Measurements from ENCODE around the gene RXFP4. TPM values are rescaled to one million over a fixed set of nuclear protein-coding genes. Genes with fewer than 3 reads are reported as not detected.

Gene RXFP4
- total and polyA plus RNA-seq, 4 donors, result not detected

DNA sequence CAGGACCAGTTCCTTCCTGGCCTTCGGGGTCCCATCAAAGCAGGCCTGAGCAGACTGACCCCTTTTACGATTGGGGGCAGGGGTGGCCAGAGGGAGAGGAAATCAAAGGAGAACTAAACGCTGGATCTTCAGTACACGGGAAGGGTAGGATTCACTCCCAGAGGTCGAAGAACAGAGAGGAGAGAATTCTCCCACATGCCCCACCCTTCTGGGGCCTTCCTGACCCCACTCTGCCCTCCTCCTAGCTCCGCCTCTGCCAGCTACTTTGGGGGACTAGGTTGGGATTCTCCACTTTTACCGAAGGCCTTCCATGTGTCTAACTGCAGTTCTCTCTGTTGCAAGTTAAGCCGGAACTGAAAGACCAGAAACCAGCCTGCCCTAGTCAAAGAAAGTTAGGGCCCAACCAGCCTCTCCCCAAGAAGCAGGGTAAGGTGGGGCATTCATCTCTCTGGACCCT is 37.6 kb downstream of the RXFP4 start:
- no peaks in the 10 kb centered on the region for H3K36me3 ChIP-seq (ENCODE audit: control insufficient read depth in 4 of 4, insufficient read depth in 3 of 4, low read depth in 1 of 4, low read length in 3 of 4)
- TF ChIP-seq, protein P1, sequence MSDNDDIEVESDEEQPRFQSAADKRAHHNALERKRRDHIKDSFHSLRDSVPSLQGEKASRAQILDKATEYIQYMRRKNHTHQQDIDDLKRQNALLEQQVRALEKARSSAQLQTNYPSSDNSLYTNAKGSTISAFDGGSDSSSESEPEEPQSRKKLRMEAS (IDR thresholded peaks at IDR 0.05), result no peak
- TF ChIP-seq FOXA1 (IDR thresholded peaks at IDR 0.05) (no peak), HNF4G (IDR thresholded peaks at IDR 0.05) (no peak), RAD21 (IDR thresholded peaks at IDR 0.05) (no peak), FOXA2 (IDR thresholded peaks at IDR 0.05) (no peak), SP1 (IDR thresholded peaks at IDR 0.05) (no peak), GABPA (IDR thresholded peaks at IDR 0.05 in 1 of 2, conservative IDR thresholded peaks at IDR 0.05 in 1 of 2) (no peak), NR2F2 (IDR thresholded peaks at IDR 0.05) (no peak), JUND (IDR thresholded peaks at IDR 0.05) (no peak), RXRA (IDR thresholded peaks at IDR 0.05) (no peak), TAF1 (conservative IDR thresholded peaks at IDR 0.05) (no peak), YY1 (IDR thresholded peaks at IDR 0.05) (no peak), HNF4A (conservative IDR thresholded peaks at IDR 0.05) (no peak)
- TF ChIP-seq, protein P2, sequence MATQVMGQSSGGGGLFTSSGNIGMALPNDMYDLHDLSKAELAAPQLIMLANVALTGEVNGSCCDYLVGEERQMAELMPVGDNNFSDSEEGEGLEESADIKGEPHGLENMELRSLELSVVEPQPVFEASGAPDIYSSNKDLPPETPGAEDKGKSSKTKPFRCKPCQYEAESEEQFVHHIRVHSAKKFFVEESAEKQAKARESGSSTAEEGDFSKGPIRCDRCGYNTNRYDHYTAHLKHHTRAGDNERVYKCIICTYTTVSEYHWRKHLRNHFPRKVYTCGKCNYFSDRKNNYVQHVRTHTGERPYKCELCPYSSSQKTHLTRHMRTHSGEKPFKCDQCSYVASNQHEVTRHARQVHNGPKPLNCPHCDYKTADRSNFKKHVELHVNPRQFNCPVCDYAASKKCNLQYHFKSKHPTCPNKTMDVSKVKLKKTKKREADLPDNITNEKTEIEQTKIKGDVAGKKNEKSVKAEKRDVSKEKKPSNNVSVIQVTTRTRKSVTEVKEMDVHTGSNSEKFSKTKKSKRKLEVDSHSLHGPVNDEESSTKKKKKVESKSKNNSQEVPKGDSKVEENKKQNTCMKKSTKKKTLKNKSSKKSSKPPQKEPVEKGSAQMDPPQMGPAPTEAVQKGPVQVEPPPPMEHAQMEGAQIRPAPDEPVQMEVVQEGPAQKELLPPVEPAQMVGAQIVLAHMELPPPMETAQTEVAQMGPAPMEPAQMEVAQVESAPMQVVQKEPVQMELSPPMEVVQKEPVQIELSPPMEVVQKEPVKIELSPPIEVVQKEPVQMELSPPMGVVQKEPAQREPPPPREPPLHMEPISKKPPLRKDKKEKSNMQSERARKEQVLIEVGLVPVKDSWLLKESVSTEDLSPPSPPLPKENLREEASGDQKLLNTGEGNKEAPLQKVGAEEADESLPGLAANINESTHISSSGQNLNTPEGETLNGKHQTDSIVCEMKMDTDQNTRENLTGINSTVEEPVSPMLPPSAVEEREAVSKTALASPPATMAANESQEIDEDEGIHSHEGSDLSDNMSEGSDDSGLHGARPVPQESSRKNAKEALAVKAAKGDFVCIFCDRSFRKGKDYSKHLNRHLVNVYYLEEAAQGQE (IDR thresholded peaks at IDR 0.05), result no peak
- TF ChIP-seq, protein P3, sequence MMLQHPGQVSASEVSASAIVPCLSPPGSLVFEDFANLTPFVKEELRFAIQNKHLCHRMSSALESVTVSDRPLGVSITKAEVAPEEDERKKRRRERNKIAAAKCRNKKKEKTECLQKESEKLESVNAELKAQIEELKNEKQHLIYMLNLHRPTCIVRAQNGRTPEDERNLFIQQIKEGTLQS (IDR thresholded peaks at IDR 0.05), result no peak
- no peaks in the 10 kb centered on the region for H3K9me3 ChIP-seq (ENCODE audit: control insufficient read depth in 4 of 4, low read length in 3 of 4)
- H3K27ac ChIP-seq (ENCODE audit: low read depth in 1 of 2, low read length in 2 of 2), result peak overlapping the region; percentile 80 to 92
- no peaks in the 10 kb centered on the region for H3K27me3 ChIP-seq (ENCODE audit: control insufficient read depth in 4 of 4, insufficient read depth in 4 of 4, low read length in 3 of 4)
- peaks cover 6 to 23% (median 10%) of the 10 kb centered on the region in 4 donors for H3K4me1 ChIP-seq (ENCODE audit: control insufficient read depth in 4 of 4, insufficient read depth in 4 of 4, low read length in 3 of 4)
- DNase-seq (ENCODE audit: low spot score), result no peak
- peak overlapping the region; percentile 4 to 49 for H3K9ac ChIP-seq (ENCODE audit: low read depth in 1 of 2, low read length in 2 of 2)
- H3K4me3 ChIP-seq (ENCODE audit: low read depth in 1 of 3, low read length in 3 of 3), result peak overlapping the region; percentile 73 to 80 (median 76)
- WGBS, result 38% methylated on average over 8 of the region's 8 CpGs

DNA sequence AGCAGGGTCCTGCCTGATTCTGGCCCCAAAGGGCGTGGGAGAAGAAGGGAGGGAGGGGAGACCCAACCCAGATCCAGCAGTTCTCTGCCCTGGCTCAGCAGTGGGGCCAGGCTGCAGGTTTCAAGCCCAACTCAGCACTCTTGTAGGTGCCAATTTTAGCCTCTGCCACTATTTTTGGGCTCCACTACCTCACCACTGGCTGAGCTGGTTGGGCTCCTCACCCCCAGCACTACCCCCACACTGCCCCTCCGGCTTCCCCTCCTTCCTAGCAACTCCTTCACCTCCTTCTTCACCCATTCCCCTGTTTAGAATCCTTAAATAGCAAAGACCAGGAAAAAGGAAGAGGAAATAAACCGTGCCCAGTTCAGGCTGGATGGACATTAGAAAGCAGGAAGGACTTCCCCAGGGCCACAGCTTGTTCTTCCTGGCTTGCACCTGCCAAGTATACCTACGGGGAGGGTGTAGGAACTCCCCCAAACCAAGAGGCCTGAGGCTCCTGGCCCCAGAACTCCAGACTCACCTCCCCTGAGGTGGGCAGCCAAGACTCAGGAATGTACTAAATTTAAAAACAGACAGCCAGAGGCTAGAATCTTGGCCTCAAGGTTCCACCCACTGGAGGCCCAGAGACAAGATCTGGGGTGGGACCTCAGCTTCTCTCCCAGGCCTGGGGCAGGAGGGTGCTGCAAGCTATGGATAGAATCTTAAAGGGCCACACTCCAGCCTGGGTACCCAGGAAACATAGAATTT is 38.3 kb downstream of the RXFP4 start:
- 63% methylated on average over 4 of the region's 4 CpGs for WGBS
- Histone ChIP-seq H3K4me1 (ENCODE audit: control insufficient read depth in 4 of 4, insufficient read depth in 4 of 4, low read length in 3 of 4) (peaks cover 6 to 18% (median 9%) of the 10 kb centered on the region in 4 donors), H3K4me3 (ENCODE audit: low read depth in 1 of 3, low read length in 3 of 3) (peak overlapping the region in 1 of 3 donors; percentile 80), H3K27ac (ENCODE audit: low read depth in 1 of 2, low read length in 2 of 2) (peak overlapping the region; percentile 80 to 92), H3K27me3 (ENCODE audit: control insufficient read depth in 4 of 4, insufficient read depth in 4 of 4, low read length in 3 of 4) (no peaks in the 10 kb centered on the region), H3K9me3 (ENCODE audit: control insufficient read depth in 4 of 4, low read length in 3 of 4) (no peaks in the 10 kb centered on the region), H3K36me3 (ENCODE audit: control insufficient read depth in 4 of 4, insufficient read depth in 3 of 4, low read depth in 1 of 4, low read length in 3 of 4) (no peaks in the 10 kb centered on the region), H3K9ac (ENCODE audit: low read depth in 1 of 2, low read length in 2 of 2) (peak overlapping the region in 1 of 2 donors; percentile 32)
- TF ChIP-seq JUND (IDR thresholded peaks at IDR 0.05), result no peak
- TF ChIP-seq, protein P3 (IDR thresholded peaks at IDR 0.05), result no peak
- TF ChIP-seq EGR1 (IDR thresholded peaks at IDR 0.05; ENCODE audit: low read depth in 2 of 2), result no peak
- TF ChIP-seq GABPA (IDR thresholded peaks at IDR 0.05 in 1 of 2, conservative IDR thresholded peaks at IDR 0.05 in 1 of 2), result no peak
- TF ChIP-seq SP1 (IDR thresholded peaks at IDR 0.05), result no peak
- no peak for TF ChIP-seq FOXA2 (IDR thresholded peaks at IDR 0.05)
- no peak for TF ChIP-seq TAF1 (conservative IDR thresholded peaks at IDR 0.05)
- TF ChIP-seq, protein P4, sequence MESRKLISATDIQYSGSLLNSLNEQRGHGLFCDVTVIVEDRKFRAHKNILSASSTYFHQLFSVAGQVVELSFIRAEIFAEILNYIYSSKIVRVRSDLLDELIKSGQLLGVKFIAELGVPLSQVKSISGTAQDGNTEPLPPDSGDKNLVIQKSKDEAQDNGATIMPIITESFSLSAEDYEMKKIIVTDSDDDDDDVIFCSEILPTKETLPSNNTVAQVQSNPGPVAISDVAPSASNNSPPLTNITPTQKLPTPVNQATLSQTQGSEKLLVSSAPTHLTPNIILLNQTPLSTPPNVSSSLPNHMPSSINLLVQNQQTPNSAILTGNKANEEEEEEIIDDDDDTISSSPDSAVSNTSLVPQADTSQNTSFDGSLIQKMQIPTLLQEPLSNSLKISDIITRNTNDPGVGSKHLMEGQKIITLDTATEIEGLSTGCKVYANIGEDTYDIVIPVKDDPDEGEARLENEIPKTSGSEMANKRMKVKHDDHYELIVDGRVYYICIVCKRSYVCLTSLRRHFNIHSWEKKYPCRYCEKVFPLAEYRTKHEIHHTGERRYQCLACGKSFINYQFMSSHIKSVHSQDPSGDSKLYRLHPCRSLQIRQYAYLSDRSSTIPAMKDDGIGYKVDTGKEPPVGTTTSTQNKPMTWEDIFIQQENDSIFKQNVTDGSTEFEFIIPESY (IDR thresholded peaks at IDR 0.05), result no peak
- no peak for TF ChIP-seq NR2F2 (IDR thresholded peaks at IDR 0.05)
- TF ChIP-seq RAD21 (IDR thresholded peaks at IDR 0.05), result no peak
- DNase-seq (ENCODE audit: low spot score), result peak; percentile 71

Measured in liver (tissue), 9 donors.